PC-3 (cell line): ENCODE data around the gene DNAJB6.

Experiments
- EZH2phosphoT487 ChIP-seq: fragments of 300-600 bp; sonication (generic); IDR thresholded peaks from 2 replicates; pipeline ENCODE4 v1.6.1; 2018; ENCODE audit warnings: mild to moderate bottlenecking, antibody characterized with exemption, low read length, borderline replicate concordance
- TF ChIP-seq, protein P1 (sequence below): fragments of 300-600 bp; sonication (generic); conservative IDR thresholded peaks from 2 replicates; pipeline ENCODE4 v1.5.1; 2017; ENCODE audit warnings: antibody characterized with exemption, low read depth, mild to moderate bottlenecking, low read length

DNA sequence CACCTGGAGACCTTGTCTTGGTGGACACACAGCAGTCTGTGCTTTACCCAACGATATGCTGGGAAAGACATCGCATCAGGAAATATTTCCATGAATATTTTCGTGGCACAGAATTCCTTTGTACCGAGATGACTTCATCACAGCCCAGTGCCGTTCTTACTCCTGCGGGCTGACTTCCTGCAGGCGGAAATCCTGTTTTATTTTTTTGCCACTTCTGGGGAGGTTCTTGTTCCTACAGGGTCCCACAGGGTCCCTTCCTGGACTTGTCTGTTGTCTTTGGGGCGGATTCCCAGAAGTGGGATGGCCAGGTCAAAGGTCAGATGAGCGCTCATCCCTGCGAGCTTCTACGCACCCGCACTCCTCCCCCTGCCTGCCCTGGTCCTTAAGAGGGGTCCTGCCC, 86.5 kb downstream of the DNAJB6 start:
- no peak for TF ChIP-seq EZH2phosphoT487
- TF ChIP-seq, protein P1, sequence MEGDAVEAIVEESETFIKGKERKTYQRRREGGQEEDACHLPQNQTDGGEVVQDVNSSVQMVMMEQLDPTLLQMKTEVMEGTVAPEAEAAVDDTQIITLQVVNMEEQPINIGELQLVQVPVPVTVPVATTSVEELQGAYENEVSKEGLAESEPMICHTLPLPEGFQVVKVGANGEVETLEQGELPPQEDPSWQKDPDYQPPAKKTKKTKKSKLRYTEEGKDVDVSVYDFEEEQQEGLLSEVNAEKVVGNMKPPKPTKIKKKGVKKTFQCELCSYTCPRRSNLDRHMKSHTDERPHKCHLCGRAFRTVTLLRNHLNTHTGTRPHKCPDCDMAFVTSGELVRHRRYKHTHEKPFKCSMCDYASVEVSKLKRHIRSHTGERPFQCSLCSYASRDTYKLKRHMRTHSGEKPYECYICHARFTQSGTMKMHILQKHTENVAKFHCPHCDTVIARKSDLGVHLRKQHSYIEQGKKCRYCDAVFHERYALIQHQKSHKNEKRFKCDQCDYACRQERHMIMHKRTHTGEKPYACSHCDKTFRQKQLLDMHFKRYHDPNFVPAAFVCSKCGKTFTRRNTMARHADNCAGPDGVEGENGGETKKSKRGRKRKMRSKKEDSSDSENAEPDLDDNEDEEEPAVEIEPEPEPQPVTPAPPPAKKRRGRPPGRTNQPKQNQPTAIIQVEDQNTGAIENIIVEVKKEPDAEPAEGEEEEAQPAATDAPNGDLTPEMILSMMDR = no peak
